ENCODE measurements around the gene KCNQ1.
A peak's percentile ranks its signal among the peaks of the same experiment; 100 is the strongest.

KCNQ1 gene

GRCh38 chr11:2586087-2586792, 141.4 kb downstream of the KCNQ1 start:
- no peak for DNase-seq

GRCh38 chr11:2586793-2587131, 142.0 kb downstream of the KCNQ1 start:
- DNase-seq: no peak

GRCh38 chr11:2587132-2587930, 142.5 kb downstream of the KCNQ1 start:
- DNase-seq: peak; percentile 5

- no peak for DNase-seq
These were observed 143.4 kb downstream of the KCNQ1 start for GRCh38 chr11:2587976-2588748.

GRCh38 chr11:2588809-2589537, 144.2 kb downstream of the KCNQ1 start:
- peak; percentile 3 for DNase-seq

GRCh38 chr11:2589538-2589934, 144.7 kb downstream of the KCNQ1 start:
- DNase-seq: peak; percentile 2

- DNase-seq: no peak
These were observed 145.5 kb downstream of the KCNQ1 start for GRCh38 chr11:2590131-2590964.

- no peak for DNase-seq
These were observed 146.4 kb downstream of the KCNQ1 start for GRCh38 chr11:2590965-2591754.

GRCh38 chr11:2591805-2592204, 147.0 kb downstream of the KCNQ1 start:
- no peak for DNase-seq

GRCh38 chr11:2592559-2593392, 148.0 kb downstream of the KCNQ1 start:
- DNase-seq: no peak

- no peak for DNase-seq
These were observed 148.7 kb downstream of the KCNQ1 start for GRCh38 chr11:2593393-2593950.

GRCh38 chr11:2594267-2594666, 149.5 kb downstream of the KCNQ1 start:
- no peak for DNase-seq

- DNase-seq: no peak
These were observed 150.4 kb downstream of the KCNQ1 start for GRCh38 chr11:2595204-2595603.

- DNase-seq: no peak
These were observed 154.9 kb downstream of the KCNQ1 start for GRCh38 chr11:2599561-2600189.

GRCh38 chr11:2609345-2609744, 164.5 kb downstream of the KCNQ1 start:
- no peak for DNase-seq

- no peak for DNase-seq
These were observed 168.2 kb downstream of the KCNQ1 start for GRCh38 chr11:2612884-2613571.

GRCh38 chr11:2621894-2622293, 177.1 kb downstream of the KCNQ1 start:
- DNase-seq: no peak

- DNase-seq: no peak
These were observed 180.4 kb downstream of the KCNQ1 start for GRCh38 chr11:2625183-2625582.

GRCh38 chr11:2630679-2631078, 185.9 kb downstream of the KCNQ1 start:
- no peak for DNase-seq
